Renal pelvis (tissue), 4 donors: Measurements from ENCODE around the gene MGAT5B. TPM values are rescaled to one million over a fixed set of nuclear protein-coding genes. Genes with fewer than 3 reads are reported as not detected.
"Not testable (repeated sequence)": the region's sequence is repeated elsewhere in the genome, so short reads cannot be mapped to it uniquely, and the experiment has no call there.

Experiments
- DNase-seq: peaks from one replicate; pipeline ENCODE4 v3.0.0-alpha.2; 2013
- polyA plus RNA-seq, 3 donors: library from polyadenylated mRNA; unstranded; fragments of 120-200 nt; gene quantifications; one replicate each; pipeline ENCODE4 v1.2.1, GENCODE V29; 2013; ENCODE audit not compliant: insufficient read length in 3 of 3

The MGAT5B gene
- polyA plus RNA-seq, 3 donors = 2.1 to 2.8 (median 2.7) TPM

DNA sequence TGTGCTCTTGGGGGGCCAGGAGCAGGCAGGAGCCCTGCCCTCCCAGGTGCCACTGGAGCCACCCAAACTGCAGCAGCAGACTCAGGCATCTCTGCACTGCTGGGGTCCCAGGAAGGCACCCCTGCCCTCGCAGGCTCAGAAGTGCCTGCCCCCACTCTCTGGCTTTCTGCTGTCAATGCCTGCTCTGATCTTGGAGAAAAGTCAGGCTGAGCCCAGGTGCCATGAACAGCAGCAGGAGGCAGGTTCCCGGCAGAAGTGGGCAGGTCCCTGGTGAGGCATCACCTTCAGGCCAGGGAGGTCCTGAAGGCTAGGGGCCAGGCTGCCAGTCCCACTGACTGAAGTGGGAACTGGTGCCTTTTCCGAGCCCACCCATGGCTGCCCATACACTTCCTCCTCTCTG, 106.5 kb downstream of the MGAT5B start:
- no peak for DNase-seq

DNA sequence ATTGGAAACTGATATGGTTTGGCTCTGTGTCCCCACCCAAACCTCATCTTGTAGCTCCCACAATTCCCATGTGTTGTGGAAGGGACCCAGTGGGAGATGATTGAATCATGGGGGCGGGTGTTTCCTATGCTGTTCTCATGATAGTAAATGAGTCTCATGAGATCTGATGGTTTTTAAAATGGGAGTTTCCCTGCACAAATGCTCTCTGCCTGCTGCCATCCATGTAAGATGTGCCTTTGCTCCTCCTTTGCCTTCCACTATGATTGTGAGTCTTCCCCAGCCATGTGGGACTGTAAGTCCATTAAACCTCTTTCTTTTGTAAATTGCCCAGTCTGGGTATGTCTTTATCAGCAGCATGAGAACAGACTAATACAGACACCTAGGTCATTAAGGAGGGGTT, 109.8 kb downstream of the MGAT5B start:
- DNase-seq = not testable (repeated sequence)

DNA sequence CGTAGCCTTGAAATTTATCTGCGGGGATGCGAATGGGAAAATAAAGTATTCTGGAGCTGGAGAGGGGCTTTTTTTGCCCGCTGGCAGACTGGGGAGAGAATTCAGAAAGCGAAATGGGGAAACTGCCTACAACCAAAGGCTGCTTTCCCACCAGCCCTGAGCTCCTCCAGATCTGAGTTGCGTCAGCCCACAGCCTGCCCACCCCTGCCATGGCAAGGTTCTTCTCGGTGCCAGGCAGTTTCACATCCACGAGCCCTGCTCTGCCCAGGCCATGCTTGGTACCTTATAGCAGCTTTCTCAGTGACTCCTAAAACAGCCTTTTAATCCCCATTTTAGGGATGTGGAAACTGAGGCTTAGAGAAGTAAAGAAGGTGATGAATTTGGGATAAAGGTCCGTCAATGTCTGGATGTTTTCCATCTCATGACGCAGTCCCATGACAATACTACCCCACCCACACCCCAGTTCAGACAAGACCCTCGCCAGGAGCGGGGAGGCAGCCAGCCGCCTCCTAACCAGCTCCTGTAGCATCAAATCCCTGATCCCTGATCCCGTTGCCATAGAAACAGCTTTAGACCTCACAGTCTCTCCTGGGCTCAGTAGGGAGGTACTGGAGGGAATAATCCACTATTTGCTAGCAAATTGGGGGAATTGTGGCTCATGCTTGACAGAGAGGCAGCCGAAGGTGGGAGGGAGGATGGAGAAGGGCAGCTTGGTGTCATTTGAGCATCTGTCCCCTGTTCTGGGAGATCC, 113.5 kb downstream of the MGAT5B start:
- DNase-seq = no peak

DNA sequence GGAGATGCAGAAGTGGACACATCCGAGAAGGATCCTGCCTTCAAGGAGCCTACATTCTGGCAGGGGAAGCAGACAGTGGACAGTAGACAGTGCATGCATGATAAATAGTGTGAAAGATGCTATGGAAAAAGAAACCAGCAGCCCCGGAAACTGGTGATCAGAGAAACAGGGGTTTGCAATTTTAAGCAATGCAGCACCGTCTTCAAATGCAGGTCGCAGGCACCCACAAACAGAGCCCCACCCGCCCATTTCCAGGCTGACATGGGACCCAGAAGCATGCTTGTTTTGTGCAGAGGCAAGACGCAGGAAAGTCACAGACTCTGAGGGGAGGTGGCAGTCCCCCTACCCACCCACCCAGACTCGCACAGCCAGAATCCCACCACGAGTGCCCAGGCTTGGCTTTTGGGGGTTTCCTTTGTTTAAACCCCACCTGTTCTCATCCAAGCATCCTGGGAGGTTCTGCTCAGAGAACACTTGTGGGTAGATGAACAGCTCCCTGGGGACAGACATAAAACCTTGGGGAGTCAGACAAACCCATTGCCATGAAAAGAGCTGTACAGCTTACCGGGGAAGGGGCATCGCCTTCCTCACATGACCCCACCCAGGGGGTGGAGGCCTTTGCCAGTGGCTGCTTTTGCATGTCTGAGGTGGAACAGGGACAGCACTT, 114.3 kb downstream of the MGAT5B start:
- DNase-seq = no peak

DNA sequence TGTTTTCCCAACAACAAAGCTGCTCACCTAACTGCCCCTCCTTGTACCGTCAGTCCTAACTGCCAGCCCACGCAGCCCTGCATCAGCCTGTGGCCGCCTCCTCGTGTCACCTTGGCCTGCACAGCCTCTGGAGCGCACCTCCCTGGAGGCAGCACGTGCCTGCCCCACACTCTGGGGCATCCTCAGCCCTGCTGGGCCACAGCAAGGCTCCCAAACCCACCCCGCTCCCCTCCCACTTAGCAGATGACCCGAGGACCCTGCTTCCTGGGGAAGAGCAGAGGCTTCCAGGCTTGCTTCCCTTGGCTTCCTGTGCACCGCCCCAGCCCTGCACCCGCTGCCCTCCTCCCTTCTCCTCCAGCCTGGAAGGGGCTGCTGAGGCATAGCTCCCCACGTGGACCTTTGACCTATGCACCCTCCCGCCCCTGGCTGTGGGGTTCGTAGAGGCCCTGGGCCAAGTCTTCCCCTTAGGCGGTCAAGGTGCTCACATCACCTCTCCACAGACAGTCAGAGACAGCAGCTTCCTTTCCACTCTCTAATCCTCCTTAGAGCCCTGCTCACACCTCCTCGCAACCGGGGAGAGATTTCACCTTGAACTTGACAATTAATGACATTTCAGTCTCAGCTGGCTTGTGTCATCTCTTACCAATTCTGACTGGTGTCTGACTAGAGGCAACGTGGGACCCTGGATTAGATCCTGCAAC, 115.0 kb downstream of the MGAT5B start:
- no peak for DNase-seq

DNA sequence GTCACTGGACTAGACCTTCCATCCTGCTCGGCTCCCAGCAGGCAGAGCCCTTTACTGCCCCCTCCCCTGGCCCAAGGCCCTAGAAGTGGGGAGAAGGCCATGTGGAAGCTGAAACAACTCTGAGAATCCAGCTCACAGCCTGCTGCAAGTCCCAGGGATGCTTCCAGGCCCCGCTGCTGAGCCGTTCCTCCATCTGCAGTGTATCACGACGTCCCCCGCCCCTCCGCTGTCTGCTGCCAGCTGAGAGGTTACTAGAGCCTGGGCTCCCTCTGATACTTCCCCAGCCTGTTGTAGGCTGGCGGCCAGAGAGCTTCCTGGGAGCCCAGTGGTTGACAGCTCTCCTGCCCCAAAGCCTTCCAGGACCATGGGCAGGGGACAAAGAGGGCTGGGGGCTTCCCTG, 118.2 kb downstream of the MGAT5B start:
- DNase-seq = no peak

DNA sequence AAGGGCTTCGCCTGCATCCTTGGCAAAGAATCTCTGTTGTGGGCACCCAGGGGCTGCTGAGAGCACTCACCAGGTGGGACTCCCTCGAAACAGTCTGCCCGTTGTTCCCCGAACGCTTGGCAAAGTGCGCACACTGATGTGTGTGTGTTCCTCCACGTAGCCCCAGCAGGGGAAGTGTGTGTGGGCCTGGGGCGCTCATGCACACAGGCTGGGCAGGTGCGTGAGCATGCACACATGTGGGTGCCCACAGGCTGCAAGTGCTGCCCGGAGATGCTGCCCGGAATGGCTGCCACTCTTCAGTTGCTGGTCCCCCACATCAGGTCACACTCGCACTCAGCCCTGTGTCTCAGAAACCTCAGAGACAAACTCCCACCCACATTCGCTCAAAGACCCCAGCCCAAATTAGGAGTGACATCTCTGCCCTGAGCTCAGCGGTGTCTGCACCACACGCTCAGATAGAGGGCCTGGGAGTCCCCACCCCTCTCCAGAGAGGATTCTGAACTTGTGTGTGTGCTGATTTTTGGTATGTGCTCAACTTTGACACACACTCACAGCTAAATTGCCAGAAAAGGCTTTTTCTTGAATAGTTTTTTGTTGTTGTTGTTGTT, 119.4 kb downstream of the MGAT5B start:
- no peak for DNase-seq

DNA sequence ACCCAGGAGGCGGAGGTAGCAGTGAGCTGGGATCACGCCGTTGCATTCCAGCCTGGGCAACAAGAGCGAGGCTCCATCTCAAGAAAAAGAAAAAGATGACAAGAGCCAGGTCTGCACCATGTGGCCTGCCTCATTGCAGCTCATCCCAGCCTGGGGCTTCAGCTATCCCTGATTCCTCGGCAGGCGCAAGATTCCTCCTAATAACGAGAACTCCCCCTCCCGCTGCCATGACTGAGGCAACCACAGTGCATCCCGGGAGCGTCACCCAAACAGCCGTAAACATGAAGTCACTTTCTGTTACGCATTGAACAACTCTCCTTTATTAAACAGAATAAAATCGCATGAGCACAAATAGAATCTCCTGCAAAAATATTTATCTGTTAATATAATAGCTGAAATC, 120.6 kb downstream of the MGAT5B start:
- DNase-seq = no peak

DNA sequence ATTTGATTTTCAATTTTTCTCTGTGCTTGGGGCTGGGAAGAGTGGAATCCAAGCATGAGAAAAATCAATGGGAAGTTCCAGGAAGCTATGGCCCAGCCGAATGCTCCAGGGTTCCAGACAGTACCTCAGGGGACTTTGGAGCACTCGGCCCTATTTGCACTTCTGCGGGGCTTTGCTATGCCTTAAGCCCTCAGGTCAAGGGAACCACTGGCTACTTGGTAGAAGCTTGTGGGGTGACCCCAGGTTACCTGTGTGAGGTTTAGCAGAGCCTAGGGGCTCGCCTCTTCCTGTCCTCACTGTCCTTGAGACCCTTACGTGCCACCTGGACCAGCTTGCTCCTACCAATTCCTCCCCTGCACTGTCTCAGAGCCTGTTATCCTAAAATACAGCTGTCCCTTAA, 121.3 kb downstream of the MGAT5B start:
- DNase-seq = no peak

DNA sequence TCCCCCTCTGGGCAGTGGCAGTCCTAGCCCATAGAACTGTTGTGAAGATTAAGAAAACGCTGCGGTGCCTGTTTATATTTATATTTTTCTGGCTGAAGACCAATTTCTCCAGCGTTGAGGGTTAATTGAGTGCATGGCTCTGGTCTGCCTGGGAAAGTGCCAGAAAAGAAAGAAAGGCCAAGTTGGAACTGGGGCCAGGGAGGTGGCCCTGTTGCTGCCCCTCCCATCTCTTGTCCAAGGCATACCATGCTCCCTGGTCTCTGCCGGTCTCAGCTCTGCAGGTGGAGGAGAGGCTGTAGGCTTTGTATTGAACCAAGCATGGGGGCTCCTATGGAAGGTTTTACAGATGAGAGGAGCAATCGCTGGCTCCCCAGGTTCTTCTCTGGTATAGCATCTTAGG, 124.7 kb downstream of the MGAT5B start:
- no peak for DNase-seq

DNA sequence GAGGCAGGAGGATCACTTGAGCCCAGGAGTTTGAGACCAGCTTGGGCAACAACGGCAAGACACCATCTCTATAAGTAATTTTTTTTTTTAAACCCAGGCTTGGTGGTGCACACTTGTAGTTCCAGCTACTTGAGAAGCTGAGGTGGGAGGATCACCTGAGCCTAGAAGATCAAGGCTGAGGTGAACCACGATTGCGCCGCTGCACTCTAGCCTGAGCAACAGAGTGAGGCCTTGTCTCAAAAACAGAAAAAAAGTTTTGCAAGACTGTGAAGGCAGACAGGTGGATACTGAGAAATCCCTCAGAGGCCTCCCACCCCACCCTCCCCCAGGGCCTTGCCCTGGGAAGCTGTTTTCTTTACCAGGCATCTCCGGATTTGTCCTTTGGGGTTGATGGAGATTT, 125.4 kb downstream of the MGAT5B start:
- no peak for DNase-seq

DNA sequence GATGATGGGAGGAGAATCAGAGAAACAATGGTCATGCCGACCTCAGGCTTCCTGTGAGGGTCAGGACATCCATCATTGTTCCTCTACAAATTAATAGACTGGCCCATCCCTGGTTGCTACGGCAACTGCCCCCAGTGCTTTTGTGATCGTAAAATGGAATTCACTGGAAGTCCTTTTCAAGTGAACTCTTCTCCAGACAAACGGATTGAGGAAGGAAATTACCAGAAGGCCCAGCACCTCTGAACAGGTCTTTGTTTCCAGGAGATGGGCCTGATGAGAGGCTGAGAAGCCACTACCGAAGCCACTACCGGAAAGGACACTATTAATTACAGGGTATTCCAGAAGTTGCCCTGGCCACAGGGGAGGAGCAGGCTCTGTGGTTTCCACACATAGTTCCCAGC, 126.0 kb downstream of the MGAT5B start:
- no peak for DNase-seq

DNA sequence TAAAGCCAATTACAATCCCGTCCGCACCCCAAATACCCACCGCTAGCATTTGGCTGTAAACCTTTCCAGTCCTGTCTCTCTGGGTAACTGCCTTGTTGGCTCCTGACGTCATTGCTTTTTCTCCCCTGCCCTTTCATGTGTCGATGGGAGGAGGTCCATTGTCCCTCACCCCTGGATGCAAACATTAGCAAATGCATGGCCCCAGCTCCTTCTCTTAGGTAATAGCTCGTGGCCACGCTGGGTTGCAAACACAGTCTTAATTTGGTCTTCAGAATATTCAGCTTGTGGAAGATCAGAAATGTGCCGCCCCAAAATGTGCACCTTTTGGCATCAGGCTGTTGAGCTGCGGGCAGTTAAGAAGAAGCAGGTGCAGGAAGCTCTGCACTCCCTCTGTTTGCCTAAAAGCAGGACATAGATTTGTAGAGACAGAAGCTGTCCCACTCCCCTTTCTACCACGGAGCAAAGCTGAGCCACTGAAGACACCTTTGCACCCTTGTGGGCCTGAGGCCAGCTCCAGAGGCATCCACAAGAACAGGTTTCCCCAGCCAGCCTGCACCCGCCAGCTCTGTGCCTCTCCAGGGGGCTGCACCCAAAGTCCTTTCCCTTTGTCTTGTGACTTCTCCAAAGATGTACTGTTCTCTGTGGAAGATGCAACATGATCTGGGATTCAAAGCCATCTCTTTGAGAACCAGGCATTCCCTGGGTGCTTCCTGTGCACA, 127.3 kb downstream of the MGAT5B start:
- no peak for DNase-seq

DNA sequence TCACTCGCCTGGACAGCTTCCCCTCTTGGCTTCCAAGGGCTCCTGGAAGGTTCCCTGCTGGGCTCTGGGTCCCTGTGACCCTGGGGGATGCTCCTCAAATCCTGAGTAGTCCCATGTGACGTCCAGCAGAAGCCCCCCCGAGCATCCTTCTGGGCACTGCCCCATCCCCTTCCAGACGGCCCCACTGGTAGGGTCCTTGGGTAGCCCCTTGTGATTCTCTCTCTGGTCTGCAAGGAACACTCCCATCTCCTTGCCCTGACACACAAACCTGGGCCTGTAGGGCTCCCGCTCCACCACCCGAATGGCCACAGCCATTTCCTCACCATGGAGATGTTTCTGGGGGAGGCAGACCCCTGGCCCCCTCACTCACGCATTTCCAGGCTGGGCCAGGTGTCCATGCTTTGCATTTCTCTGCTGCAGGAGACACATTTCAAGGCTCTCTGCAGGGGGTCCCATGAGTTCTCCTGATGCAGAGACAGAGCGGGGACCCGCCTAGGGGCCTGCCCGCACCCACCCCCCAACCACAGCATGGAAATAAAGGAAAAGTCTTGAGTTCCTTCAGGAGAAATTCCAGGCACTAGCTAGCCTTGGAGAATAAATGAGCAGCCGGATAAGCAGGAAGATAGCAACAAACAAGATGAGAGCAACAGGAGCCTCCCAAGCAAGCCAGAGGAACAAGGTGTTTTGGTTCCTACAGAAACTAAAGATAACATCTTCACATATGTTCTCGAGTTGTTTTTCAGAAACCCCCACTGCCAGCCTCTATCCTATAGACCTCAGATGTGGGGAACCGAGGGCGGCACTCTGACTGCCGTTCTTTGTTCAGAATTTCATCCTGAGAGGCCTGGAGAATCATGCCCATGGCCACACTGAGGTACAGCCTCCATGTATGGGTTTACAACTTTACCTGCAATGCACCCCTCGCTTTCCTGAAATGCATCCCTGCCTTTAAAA, 128.8 kb downstream of the MGAT5B start:
- no peak for DNase-seq

DNA sequence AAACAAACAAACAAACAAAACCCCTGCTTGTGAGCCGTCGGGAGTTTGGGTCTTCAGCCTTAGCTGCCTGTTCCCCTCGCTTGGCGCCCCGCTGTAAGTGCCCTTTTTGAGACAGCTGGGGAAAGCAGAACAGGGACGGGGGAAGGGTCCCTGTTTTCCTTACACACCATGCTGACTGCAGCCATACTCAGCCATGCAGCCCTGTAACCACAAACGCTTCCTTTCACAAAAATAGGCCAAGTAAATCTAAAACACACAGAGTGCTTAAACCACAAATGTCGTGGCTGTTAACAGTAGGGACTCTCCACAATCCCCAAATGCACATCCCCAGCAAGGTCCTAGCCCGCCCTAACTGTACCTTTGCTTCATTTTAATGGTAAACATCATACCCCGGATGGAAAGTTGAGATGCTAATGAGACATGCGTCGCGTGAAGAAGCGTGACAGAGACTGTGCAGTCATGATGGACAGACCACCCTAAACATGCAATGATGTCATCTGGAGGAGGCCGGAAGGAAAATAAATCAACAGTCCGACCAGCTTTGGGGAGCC, 129.9 kb downstream of the MGAT5B start:
- DNase-seq = no peak

DNA sequence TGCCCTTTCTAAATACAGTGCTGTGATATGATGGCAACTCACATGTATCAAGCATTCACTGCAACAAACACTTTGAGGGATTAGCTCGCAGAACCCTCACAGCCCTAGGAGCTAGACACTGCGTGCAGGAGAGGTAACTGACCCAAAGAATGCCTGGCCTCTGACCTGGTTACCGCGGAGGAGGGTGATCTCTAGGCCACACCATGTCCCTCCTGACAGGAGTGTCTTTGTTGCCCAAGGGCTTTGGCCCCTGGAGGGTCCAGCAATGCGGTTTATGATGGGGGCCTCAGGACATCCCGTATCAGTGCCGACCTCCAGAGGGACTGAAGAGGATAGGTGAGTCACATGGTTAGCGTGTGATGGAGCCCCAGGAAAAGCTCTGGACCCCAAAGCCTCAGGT, 130.6 kb downstream of the MGAT5B start:
- no peak for DNase-seq
